CD14-positive monocyte (primary cell): ENCODE data around the gene CDA. TPM values are rescaled to one million over a fixed set of nuclear protein-coding genes. Genes with fewer than 3 reads are reported as not detected.

Experiments used
- DNase-seq, 3 donors: peaks; one replicate each; pipeline ENCODE4 v3.0.0-alpha.2; 2011 to 2022
- H2AFZ ChIP-seq: 2 replicates; pipeline ENCODE4 v1.6.0; 2012; ENCODE audit warnings: mild to moderate bottlenecking, low read depth, low read length, inconsistent platforms; ENCODE audit not compliant: insufficient read depth, poor library complexity, severe bottlenecking
- H3K27ac ChIP-seq, 2 donors: 1 replicate in 1 of 2; 2 replicates in 1 of 2; pipeline ENCODE4 v1.5.1; 2012 to 2013; ENCODE audit warnings: low read length in 2 of 2, control low read depth in 1 of 2, inconsistent platforms in 1 of 2, low read depth in 1 of 2, mild to moderate bottlenecking in 1 of 2
- H3K27me3 ChIP-seq, 2 donors: one replicate each; pipeline versions ENCODE4 v1.6.0 to v1.6.1; 2011 to 2013; ENCODE audit warnings: low read length in 2 of 2; ENCODE audit not compliant: control insufficient read depth in 2 of 2, insufficient read depth in 2 of 2
- H3K36me3 ChIP-seq, 2 donors: replicated peaks in 1 of 2; 1 replicate in 1 of 2; 2 replicates in 1 of 2; pipeline versions ENCODE4 v1.5.1 to v1.6.1; 2012 to 2013; ENCODE audit warnings: low read length in 2 of 2, control low read depth in 1 of 2, inconsistent platforms in 1 of 2, mild to moderate bottlenecking in 1 of 2; ENCODE audit not compliant: insufficient read depth in 2 of 2, control insufficient read depth in 1 of 2
- H3K4me1 ChIP-seq, 2 donors: 1 replicate in 1 of 2; 2 replicates in 1 of 2; pipeline versions ENCODE4 v1.5.1 to v1.6.1; 2012 to 2013; ENCODE audit warnings: low read length in 2 of 2, control low read depth in 1 of 2, inconsistent platforms in 1 of 2, mild to moderate bottlenecking in 1 of 2, moderate library complexity in 1 of 2; ENCODE audit not compliant: insufficient read depth in 2 of 2, control insufficient read depth in 1 of 2
- H3K4me2 ChIP-seq: replicated peaks from 2 replicates; pipeline ENCODE3; 2012; ENCODE audit warnings: low read length, moderate library complexity, mild to moderate bottlenecking; ENCODE audit not compliant: poor library complexity, severe bottlenecking; ENCODE audit errors: extremely low read depth
- H3K4me3 ChIP-seq, 3 experiments: fragments of 200-600 bp in 1 of 3; sonication (generic) in 1 of 3; replicated peaks in 1 of 3; 1 replicate in 2 of 3; 2 replicates in 1 of 3; pipeline ENCODE4 v1.5.1; 2011 to 2013; ENCODE audit warnings: low read length in 3 of 3, mild to moderate bottlenecking in 3 of 3, control low read depth in 2 of 3, low read depth in 2 of 3, inconsistent platforms in 1 of 3, moderate library complexity in 1 of 3
- H3K79me2 ChIP-seq: 2 replicates; pipeline ENCODE4 v1.6.0; 2012; ENCODE audit warnings: mild to moderate bottlenecking, control low read depth, inconsistent platforms, low read length, moderate library complexity; ENCODE audit not compliant: insufficient read depth
- H3K9ac ChIP-seq: 2 replicates; pipeline ENCODE4 v1.6.0; 2017; ENCODE audit warnings: low read length, mild to moderate bottlenecking; ENCODE audit not compliant: insufficient read depth, poor library complexity, severe bottlenecking
- H3K9me3 ChIP-seq, 2 donors: replicated peaks in 1 of 2; 1 replicate in 1 of 2; 2 replicates in 1 of 2; pipeline versions ENCODE4 v1.5.1 to v1.6.1; 2012 to 2013; ENCODE audit warnings: low read length in 2 of 2, control low read depth in 1 of 2; ENCODE audit not compliant: control insufficient read depth in 1 of 2, insufficient read depth in 1 of 2
- H4K20me1 ChIP-seq: 2 replicates; pipeline ENCODE4 v1.6.0; 2012; ENCODE audit warnings: mild to moderate bottlenecking, low read length, control low read depth, moderate library complexity; ENCODE audit not compliant: insufficient read depth
- H3K27ac Mint-ChIP-seq, 7 donors: one replicate each; pipeline ENCODE4 v1.8.0; 2020; ENCODE audit warnings: mild to moderate bottlenecking in 7 of 7, mixed read lengths in 7 of 7, moderate library complexity in 6 of 7, inconsistent platforms in 2 of 7
- H3K27me3 Mint-ChIP-seq, 3 donors: one replicate each; pipeline ENCODE4 v1.8.0; 2021 to 2022; ENCODE audit warnings: low read depth in 3 of 3, mild to moderate bottlenecking in 3 of 3, mixed read lengths in 3 of 3, moderate library complexity in 3 of 3, inconsistent platforms in 1 of 3
- H3K36me3 Mint-ChIP-seq, 2 donors: one replicate each; pipeline ENCODE4 v1.8.0; 2020; ENCODE audit warnings: mixed read lengths in 2 of 2, inconsistent platforms in 1 of 2, mild to moderate bottlenecking in 1 of 2
- H3K4me1 Mint-ChIP-seq: one replicate; pipeline ENCODE4 v1.8.0; 2020; ENCODE audit warnings: mild to moderate bottlenecking, mixed read lengths
- H3K4me3 Mint-ChIP-seq, 2 donors: one replicate each; pipeline ENCODE4 v1.8.0; 2020; ENCODE audit warnings: mild to moderate bottlenecking in 2 of 2, mixed read lengths in 2 of 2, moderate library complexity in 1 of 2
- H3K9me3 Mint-ChIP-seq, 7 donors: one replicate each; pipeline ENCODE4 v1.8.0; 2020 to 2022; ENCODE audit warnings: mixed read lengths in 7 of 7, mild to moderate bottlenecking in 6 of 7, moderate library complexity in 6 of 7, inconsistent platforms in 2 of 7
- CTCF ChIP-seq: fragments of 200-600 bp; IDR thresholded peaks from one replicate; pipeline ENCODE4 v1.8.0; 2022; ENCODE audit warnings: antibody characterized with exemption, mild to moderate bottlenecking
- WGBS: methylation state at CpG from one replicate; pipeline ENCODE4 v1.1.5; 2013; ENCODE audit warnings: missing lambda C conversion rate; ENCODE audit not compliant: insufficient coverage; 5-methylcytosine and 5-hydroxymethylcytosine counted together
- intact Hi-C, 2 donors: fragments of 100-400 bp; cut with micrococcal nuclease; formaldehyde crosslinking; loops; one replicate each; pipeline versions ENCODE4 v1.15.0 to v1.15.1; 2023
- polyA plus RNA-seq, 3 donors: library from polyadenylated mRNA; depleted of rRNA in 1 of 3; unstranded in 2 of 3; stranded (reverse) in 1 of 3; fragments of 300-500 nt in 2 of 3; fragments of >200 nt in 1 of 3; fragmentation: Illumina TruSeq in 2 of 3; gene quantifications; 1 replicate in 2 of 3; 2 replicates in 1 of 3; pipeline ENCODE4 v1.2.3, GENCODE V29; 2012 to 2021

Gene CDA
- polyA plus RNA-seq, 3 donors = 113 to 348 (median 217) TPM

GRCh38 chr1:20641975-20642374 is 53.1 kb downstream of the CDA start:
- Mint-ChIP-seq H3K4me1 (no peaks in the 10 kb centered on the region), H3K4me3 (no peak overlapping the region), H3K27ac (no peak overlapping the region), H3K36me3 (peaks cover 80 to 81% of the 10 kb centered on the region in 2 donors), H3K27me3 (peaks cover 0 to 3% (median 0%) of the 10 kb centered on the region in 3 donors), H3K9me3 (no peaks in the 10 kb centered on the region)
- Histone ChIP-seq H3K4me2 (no peak overlapping the region), H3K4me1 (no peaks in the 10 kb centered on the region), H3K27me3 (no peaks in the 10 kb centered on the region), H4K20me1 (peaks cover 30% of the 10 kb centered on the region), H3K9me3 (no peaks in the 10 kb centered on the region), H3K79me2 (no peaks in the 10 kb centered on the region), H3K36me3 (peaks cover 71 to 89% of the 10 kb centered on the region in 2 donors), H3K27ac (no peak overlapping the region), H3K4me3 (no peak overlapping the region), H3K9ac (no peak overlapping the region), H2AFZ (no peak overlapping the region)
- intact Hi-C loops = loop anchor here (2.0 kb wide), 2 partner anchors 67 to 115 kb away; no protein-coding TSS in a partner anchor
- TF ChIP-seq CTCF = no peak
- 88% methylated on average over 9 of the region's 10 CpGs for WGBS
- no peak for DNase-seq

GRCh38 chr1:20643080-20643479 is 54.2 kb downstream of the CDA start:
- peaks cover 74 to 82% of the 10 kb centered on the region in 2 donors for H3K36me3 Mint-ChIP-seq
- intact Hi-C loops = loop anchor here in 1 of 2 donors (2.0 kb wide), 1 partner anchor 116 kb away; no protein-coding TSS in a partner anchor
- peaks cover 24% of the 10 kb centered on the region for H4K20me1 ChIP-seq
- H2AFZ ChIP-seq = no peak overlapping the region
- H3K4me3 ChIP-seq = no peak overlapping the region
- H3K4me1 Mint-ChIP-seq = no peaks in the 10 kb centered on the region
- H3K9ac ChIP-seq = no peak overlapping the region
- no peak for TF ChIP-seq CTCF
- no peak overlapping the region for H3K4me2 ChIP-seq
- no peaks in the 10 kb centered on the region for H3K9me3 ChIP-seq
- no peaks in the 10 kb centered on the region for H3K4me1 ChIP-seq
- peaks cover 62 to 86% of the 10 kb centered on the region in 2 donors for H3K36me3 ChIP-seq
- H3K79me2 ChIP-seq = no peaks in the 10 kb centered on the region
- no peaks in the 10 kb centered on the region for H3K27me3 ChIP-seq
- no peak overlapping the region for H3K27ac ChIP-seq
- WGBS = 54% methylated on average over 4 of the region's 6 CpGs
- H3K9me3 Mint-ChIP-seq = no peaks in the 10 kb centered on the region
- H3K27ac Mint-ChIP-seq = peak overlapping the region in 2 of 7 donors; percentile 21 to 55
- no peak overlapping the region for H3K4me3 Mint-ChIP-seq
- no peak for DNase-seq
- H3K27me3 Mint-ChIP-seq = peaks cover 0 to 3% (median 0%) of the 10 kb centered on the region in 3 donors
